ENCODE data around the gene PRRX2.
"Not testable (repeated sequence)": the region's sequence is repeated elsewhere in the genome, so short reads cannot be mapped to it uniquely, and the experiment has no call there.

Gene PRRX2

DNA sequence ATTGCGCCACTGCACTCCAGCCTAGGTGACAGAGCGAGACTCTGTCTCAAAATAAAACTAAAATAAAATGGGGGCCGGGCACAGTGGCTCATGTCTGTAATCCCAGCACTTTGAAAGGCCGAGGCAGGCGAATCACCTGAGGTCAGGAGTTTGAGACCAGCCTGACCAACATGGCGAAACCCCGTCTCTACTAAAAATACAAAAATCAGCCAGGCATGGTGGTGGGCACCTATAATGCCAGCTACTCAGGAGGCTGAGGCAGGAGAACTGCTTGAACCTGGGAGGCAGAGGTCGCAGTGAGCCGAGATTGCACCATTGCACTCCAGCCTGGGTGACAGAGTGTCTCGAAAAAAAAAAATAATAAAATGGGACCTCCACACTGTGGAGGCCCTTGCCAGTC, 29.1 kb upstream of the PRRX2 start:
- not testable (repeated sequence) for DNase-seq (ENCODE audit: low read depth in 2 of 2)

DNA sequence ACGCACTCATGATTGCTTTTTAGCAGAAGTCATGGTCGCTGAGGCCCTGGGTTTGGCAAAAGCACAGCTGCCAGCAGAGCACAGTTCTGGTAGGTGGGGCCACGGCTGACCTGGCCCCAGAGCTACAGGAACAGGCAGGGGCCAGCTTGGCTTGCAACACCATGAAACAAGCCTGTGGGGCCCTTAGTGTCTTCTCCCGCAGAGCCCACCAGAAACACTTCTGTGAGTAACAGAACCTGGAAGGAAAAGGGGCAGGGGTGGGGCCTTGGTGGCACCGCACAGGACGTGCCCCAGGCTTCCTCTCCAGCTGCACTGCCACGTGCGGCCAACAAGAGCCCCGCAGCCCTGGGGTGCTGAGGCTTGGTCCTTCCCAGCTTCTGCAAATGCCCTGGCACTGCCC, 28.3 kb upstream of the PRRX2 start:
- no peak for DNase-seq (ENCODE audit: low read depth in 2 of 2)

DNA sequence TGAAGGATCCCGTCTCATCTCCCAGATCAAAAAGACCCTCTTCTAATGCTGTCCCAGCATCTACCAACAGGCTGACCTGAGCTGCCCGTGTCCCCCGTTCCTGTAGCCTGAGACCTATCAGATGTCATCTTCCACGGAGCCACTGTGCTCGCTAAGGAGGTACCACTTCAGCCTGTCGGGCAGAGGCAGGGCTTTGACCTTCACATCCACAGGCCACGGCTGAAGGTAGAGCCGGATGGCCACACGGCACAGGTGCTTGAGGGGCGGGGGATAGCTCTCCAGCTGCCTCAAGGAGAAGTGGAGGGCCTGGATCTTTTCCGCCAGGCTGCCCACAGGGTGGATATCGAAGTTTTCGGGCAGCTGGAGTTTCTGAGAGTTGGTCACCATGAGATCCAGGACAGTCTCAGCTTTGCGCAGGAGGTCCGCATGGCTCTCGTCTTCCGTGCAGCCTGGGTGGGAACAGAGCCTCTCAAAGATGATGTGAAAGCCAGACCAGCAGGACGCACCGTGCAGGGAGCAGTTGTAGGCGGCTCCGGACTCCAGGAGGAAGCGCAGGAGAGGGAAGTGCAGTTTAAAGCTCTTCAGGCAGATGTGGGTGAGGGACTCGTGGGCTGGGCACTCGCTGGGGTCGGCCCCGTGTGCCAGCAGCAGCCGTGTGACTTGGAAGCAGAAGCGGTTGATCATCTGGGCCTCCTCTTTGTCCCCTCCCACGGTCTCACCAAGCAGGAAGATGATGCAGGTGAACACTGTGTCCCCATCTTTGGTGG, 27.6 kb upstream of the PRRX2 start:
- DNase-seq (ENCODE audit: low read depth in 2 of 2), result no peak

DNA sequence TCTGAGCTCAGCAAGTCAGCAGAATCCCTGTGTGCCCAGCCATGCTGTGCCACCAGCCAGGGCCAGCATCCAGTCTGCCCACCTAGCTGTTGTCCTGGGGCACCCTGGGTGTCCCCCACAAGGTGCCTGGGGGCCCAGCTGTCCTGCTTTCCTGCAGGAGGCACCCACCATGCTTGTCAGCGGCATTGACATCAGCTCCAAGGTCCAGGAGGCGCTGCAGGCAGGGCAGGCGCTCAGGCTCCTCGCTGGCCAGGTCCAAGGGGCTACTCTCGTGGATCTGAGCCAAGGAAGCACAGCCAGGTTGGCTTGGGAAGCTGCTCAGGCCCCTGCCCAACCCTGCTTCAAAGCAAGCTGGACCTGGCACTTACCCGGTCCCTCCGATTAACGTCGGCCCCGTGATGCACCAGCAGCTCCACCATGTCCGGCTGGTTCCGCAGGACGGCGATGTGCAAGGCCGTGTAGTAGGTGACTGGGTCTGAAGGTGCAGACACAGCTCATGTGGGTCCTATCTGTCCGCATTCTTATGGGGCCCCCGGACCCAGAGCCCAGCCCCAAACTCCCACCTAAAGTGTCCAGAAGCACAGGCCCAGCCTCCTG, 26.3 kb upstream of the PRRX2 start:
- no peak for DNase-seq (ENCODE audit: low read depth in 2 of 2)

DNA sequence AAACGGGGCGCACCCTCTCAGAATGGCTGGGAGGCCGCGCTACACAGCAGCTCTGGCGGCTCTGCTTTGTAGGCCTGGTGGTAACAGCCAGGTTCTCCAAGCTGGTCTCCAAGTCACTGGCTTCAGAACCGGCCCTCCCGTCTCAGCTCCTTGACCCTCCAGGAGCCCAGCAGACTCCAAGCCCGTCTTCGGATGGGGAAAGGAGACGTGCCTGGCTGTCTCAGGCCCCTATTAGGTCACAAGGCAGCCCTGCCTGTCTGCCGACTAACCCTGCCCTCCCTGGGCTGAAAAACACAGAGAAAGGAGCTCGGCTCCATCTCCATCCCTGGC, 25.7 kb upstream of the PRRX2 start:
- DNase-seq (ENCODE audit: low read depth in 2 of 2), result no peak

DNA sequence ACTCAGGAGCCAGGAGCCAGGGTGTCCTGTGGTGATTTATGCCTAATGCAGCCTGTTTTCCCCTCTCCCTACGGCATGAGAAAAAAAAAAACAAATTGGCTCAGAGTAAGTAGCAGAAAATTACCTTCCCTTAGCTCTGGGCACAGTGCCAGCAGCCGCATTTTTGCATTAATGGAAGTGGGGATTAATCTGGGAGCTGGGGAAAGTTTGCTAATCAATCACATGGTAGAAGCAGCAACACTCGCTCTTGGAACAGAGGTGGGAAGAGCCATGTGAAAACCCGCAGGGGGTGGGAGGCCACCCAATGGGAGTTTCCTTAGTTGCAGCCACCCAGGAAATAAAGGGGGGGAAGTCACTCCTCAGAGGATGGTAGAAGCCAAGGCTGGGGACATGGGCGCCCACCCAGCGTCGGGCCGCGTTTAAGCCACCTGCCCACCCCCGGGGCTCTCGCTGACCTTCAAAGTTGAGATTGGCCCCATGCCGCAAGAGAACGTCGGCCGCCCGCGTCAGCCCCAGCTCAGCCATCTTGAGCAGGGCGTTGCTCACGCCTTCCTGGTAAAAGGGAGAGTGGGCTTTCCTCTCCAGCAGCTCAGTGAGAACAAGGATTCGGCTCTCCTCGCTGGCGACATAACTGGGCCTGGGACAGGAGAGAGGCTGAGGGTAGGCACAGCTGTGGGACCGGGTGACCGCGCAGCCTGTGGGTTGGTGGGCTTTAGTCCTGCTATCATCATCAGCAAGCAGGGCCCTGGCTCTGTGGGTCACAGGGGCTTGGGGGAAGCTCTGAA, 25.2 kb upstream of the PRRX2 start:
- DNase-seq (ENCODE audit: low read depth in 2 of 2), result no peak

DNA sequence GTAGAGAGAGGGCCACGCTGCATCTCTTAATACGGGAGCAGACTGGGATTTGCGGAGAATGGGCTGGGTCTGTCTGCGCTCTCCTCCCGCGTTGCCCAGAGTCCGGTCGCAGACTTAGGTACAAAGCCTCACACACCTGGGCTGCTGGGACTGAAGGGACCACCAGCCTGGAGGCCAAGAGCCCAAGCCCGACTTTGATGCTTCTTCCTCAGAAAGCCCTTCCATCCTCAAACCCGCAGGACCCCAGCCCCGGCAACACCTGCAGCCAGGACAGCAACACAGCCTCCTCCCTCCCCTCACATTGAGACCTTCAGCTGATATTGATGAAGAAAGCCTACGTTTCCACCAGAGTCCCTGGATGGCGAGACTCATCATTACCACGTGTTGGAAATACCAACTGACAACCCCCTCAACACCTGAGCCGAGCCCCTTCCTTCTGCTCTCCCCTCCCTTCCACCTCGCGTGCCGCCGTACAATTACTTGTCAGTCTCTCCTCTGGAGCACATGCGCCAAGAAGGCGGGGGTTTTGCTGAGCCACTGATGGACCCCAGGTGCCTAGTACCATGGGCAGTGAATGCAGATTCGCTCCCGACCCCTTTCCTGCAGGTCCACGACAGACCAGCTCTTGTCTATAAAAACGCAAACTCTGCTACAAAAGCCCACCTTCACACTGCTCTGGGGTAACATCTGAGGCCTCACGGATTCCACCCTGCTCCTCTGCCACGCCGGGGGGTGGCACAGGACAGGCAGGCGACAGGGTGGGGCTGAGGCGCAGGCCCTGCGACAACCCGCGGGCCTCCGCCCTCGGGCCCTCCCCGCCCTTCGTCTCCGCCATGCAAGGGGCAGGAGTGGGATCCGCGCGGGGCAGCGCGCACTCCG, 24.3 kb upstream of the PRRX2 start:
- no peak for DNase-seq (ENCODE audit: low read depth in 2 of 2)

DNA sequence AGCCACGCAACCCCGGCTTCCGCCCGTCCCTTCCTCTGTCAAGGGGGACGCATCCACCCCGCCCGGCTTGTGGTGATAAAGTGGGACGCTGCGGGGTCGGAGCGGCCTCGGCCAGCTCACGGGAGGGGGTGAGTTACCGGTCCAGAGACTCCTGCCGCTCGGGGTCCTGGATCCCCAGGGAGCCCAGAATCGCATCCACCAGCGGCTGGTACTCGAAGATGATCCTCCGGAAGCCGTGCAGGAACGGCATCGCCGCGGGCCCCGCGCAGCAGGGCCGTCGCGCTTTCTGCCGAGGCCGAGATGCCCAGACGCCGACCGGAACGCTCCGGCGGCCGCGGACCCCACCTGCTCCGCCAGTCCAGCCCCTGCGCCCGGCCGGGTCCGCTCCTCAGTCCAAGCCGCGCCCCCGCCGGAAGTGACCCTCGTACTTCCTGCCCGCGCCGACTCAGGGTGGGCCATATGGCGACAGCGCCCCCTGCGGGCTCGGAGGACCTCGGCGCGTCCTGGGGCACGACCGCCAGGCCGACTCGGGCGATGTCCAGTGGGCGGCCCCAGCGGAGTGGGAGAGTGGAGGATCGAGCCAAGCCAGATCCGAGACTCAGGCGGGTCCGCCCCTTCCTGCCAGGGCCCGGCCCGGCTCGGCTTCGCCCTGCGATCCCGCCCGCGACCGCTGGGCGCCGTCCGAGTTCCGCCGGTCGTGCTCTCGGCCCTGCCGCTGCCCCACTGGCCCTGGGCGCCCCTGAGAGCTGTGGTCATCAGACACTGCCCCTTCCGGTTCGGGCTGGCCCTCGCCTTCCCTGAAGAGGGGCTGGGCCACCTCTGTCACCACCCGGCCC, 23.5 kb upstream of the PRRX2 start, which contains the start of gene ASB6:
TSS of gene ASB6 (minus strand) at position 402 of the 836 bp plus-strand sequence. CDS start at position 250, 152 bp downstream.
- peak; percentile 95 to 96 for DNase-seq (ENCODE audit: low read depth in 2 of 2)

DNA sequence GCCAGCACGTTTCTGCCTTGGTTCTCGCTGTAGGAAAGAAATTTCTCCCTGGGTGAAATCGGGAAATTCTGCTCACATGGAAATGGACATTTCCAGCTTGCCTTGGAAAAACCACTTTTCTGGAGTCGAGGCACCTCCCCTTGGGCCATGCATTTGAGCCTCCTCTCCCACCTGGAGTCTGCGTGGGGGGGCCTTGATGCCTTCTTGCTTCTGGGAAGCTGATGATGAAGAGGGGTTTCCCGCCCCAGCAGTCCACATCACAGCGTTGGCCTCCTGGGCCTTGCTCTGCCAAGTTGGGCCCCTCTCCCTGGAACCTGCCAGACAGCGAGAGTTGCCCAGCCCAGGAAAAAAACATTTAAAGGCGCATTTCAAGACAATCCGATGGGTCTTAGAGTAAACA, 21.7 kb upstream of the PRRX2 start:
- no peak for DNase-seq (ENCODE audit: low read depth in 2 of 2)

DNA sequence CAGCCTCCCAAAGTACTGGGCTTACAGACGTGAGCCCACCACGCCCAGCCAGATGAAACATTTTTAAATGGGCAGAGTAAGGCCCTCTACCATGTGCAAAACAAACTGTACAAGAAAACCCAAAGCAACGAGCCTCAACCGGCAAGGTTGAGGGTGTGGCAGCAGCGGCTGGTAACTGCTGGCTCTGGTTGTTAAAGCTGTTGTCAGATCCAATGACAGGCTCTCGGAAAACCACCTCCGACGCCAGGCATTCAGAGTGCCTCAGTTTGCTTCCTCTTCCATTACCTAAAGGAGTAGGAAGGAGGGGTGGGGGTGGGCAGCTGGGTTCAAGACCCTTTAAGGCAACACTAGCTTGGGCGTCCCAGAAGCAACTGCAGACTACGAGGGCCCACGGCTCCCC, 21.1 kb upstream of the PRRX2 start:
- no peak for DNase-seq (ENCODE audit: low read depth in 2 of 2)

DNA sequence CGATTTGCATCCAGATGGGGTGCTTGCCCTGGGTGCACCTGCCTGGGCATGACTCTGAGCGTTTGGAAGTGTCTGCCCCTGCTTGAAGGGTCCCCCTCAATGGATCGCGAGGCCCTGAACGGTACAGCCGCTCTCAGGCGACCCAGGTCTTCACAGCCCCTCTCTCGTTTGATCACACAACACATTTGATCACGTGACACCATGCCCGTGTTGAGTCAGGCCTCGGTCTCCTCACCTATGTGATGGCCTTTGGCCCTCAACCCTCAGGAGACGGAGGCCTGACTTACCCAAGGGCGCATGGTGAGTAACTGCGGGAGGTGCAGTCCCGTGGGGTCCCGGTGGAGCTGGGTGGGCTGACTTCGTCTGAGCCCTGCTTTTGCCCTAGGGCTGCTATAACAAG, 20.5 kb upstream of the PRRX2 start:
- DNase-seq (ENCODE audit: low read depth in 2 of 2), result no peak

DNA sequence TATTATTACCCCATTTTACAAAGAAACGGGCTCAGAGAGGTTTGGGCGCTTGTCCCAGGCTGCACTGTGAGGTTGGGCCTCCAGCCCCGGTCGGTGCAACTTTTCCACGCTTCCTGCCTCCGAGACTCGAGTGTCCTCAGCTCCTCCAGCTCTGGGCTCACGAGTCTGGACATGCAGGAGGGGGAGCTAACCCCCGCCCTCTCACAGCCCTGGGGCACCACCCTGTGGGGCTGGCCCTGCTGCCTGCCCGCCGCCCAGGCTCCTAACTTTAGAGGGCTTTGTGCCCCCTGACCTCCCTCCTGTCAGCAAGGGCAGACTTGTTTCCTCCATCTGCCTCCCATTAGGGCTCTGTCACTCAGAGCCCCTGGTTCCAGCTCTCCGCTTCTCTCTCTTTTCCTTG, 19.2 kb upstream of the PRRX2 start:
- DNase-seq (ENCODE audit: low read depth in 2 of 2), result no peak

DNA sequence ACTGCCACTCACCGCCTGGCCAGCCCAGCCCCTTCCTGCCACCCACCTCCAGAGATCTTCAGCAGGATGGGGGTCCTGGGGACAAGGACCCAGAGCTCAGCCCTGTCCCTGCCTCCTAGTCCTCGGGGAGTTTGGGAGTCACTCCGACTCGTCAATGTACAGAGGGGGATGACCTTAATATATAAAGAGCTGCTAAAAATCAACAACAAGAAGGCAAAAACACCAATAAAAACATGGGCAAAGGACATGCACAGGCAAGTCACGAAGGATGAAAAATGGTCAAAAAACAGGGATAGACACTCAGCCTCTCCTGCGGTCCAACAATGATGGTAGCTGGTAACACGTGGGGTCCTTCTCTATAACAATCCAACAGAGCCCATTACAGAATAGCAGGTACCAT, 18.8 kb upstream of the PRRX2 start:
- DNase-seq (ENCODE audit: low read depth in 2 of 2), result no peak

DNA sequence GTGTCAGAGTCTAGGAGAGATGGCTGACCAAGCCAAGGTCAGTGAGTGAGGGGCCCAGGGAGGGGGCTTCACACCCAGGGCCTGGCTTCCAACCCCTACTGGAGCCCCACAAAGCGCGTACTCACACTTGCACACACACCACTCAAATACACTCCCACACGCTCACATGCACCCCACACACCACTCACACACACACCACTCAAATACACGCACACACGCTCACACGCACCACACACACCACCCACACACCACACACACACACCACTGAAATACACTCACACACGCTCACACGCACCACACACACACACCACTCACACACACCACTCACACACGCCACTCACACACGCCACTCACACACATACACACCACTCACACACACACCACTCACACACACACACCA, 17.8 kb upstream of the PRRX2 start:
- no peak for DNase-seq (ENCODE audit: low read depth in 2 of 2)

DNA sequence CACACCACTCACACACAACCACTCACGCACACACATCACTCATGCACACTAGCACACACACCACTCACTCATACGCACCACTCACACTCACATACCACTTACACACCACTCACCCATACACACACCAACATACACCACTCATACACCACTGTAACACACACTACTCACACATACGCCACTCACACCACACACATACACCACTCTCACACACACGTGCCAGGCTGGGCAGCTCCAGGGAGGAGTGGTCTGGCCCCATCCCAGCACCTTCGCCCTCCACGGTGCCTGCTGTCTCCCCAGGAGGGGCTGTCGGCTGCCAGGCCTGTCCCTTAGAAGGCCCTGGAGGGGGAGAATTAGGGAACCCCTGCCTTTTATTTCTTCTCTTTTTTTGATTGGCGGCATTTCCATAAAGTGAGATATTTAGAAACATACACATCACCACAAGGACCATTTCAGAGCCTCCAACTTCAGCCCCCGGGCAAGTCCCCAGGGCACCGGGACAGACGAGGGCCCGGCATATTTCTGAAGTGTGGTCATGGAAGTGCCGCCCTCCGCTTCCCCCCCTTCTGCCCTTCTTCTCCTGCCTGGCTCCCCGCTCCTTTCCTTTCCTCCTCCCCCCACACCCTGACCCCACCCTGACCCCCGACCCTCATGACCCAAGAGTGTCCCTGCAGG, 17.2 kb upstream of the PRRX2 start:
- DNase-seq (ENCODE audit: low read depth in 2 of 2), result no peak

DNA sequence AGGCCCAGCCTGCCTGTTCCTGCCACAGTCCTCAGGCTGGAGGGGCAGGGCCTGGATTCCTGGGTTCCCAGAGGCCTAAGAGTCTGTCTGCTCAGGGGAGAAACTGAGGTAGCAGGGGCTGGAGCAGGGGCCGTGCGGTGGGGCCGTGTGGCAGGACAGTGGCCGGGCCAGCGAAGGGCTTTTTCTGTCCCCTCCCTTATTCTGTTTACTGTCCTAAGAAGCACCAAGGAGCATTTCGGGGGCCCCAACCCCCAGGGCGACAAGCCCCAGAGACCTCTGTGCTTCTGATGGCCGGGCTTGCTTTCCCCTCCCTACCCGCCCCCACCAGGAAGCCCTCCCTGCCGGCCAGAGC, 16.7 kb upstream of the PRRX2 start:
- DNase-seq (ENCODE audit: low read depth in 2 of 2), result no peak

DNA sequence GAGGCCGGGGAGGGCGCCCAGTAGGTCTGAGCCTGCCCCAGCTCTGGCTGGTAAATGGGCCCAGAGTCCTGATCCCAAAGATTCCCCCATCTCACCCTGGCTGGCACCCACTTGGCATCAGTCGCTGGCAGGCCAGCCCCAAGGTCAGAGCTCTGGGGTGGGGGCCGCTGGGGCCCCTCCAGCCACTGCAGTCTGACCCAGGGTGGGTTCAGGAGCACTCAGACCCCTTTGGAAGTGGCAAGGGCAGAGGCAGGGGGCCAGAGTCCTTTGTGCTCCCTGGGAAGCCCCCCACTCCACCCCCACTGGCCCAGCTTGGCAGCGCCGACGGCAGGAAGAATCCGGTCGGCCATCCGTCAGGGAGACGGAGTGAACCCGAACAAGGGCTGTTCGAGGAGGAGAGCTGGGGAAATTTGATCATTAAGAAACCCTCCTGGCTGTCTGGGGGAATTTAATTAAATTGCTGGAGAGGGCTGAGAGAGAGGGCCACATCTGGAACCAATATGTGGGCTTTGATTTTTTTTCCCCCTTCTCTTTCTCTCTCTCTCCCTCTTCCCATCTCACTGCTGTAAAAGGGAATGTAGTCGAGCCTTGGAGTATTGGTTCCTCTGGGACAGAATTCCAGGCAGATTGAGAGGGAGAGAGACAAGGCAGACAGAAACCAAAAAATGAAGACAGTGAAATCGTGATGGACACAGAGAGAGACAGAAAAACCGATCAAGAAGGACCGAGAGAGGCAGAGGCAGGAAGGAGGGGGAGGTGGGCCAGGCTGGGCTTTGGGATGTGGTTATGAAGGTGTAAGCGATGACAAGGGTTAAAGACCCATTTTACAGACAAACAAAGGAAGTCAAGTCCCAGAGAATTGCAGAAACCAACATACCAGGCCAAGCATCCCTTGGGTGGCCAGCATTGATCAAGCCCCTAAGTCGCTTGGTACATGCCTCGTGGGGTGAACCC, 15.4 kb upstream of the PRRX2 start:
- no peak for DNase-seq (ENCODE audit: low read depth in 2 of 2)

DNA sequence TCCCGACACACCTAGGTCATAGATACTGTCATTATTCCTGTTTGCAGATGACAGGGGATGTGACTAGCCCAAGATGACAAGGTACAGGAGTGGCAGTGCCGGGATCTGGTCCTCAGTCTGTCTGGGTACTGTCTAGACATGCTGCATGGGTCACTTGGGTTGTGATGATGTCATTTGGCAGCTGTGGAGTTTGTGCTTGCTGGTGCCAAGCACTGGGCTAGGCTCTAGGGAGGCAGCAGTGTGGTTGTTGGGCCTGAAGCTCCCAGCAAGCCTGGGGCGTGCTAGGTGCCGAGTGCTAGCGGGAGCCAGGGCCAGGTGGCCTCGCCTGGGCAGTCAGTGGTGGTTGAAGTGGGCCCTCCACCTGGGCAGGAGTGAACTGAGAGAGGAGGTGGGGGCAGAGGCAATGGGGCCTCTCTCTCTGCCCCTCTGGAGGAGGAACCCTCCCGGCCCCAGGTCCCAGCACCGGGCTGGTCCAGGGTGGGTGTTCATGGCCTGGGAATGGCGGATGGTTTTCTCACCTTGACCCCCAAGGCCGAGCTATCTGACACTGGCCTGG, 14.7 kb upstream of the PRRX2 start:
- DNase-seq (ENCODE audit: low read depth in 2 of 2), result no peak

Measured in stimulated activated CD8-positive, alpha-beta memory T cell treated with anti-CD3 and anti-CD28 coated beads, Interleukin-15, amount 100 ng/mL, for 48 hours (primary cell).